ENCODE measurements around the gene USP16. TPM values are rescaled to one million over a fixed set of nuclear protein-coding genes. Genes with fewer than 3 reads are reported as not detected.

The USP16 gene
- polyA plus RNA-seq, 2 of the 4 experiments (the other 2 are of a cell fraction) = 23.6 to 40.7 TPM

GRCh38 chr21:29064850-29065481 lies 40.5 kb downstream of the USP16 start:
- DNase-seq (ENCODE audit: low read depth in 1 of 2, low spot score in 1 of 2) = no peak
- ChIA-PET CTCF (no interaction called here), POLR2A (interaction anchor here (0.7 kb wide), 1 partner anchor 413 kb away, joined by 5 read pairs; no protein-coding TSS in a partner anchor)
- WGBS (ENCODE audit: missing lambda C conversion rate) = 97% methylated on average over 3 of the region's 3 CpGs
- Histone ChIP-seq H3K4me3 (no peak overlapping the region), H3K27ac (no peak overlapping the region), H3K9me3 (no peaks in the 10 kb centered on the region), H3K4me2 (no peak overlapping the region), H3K4me1 (no peaks in the 10 kb centered on the region)
- FAIRE-seq = no peak
- TF ChIP-seq TP53 (CRISPR knock-in tag; IDR thresholded peaks at IDR 0.05) (no peak), EP300 (IDR thresholded peaks at IDR 0.05) (no peak)
- no peak for ATAC-seq

- H3K9me3 ChIP-seq = no peaks in the 10 kb centered on the region
- DNase-seq (ENCODE audit: low read depth in 1 of 2, low spot score in 1 of 2) (peak in 1 of 2 experiments; percentile 7), FAIRE-seq (no peak), ATAC-seq (peak in 1 of 2 experiments; percentile 5; a peak in 3 of 6 replicates)
- ChIA-PET CTCF (no interaction called here), POLR2A (interaction anchor here (1.3 to 2.3 kb wide), 2 partner anchors 47 to 54 kb away, joined by 6 to 18 read pairs; partner anchors contain the start of genes RWDD2B and USP16)
- H3K4me2 ChIP-seq = peak overlapping the region; percentile 92
- WGBS (ENCODE audit: missing lambda C conversion rate) = under 1% methylated on average over 13 of the region's 13 CpGs
- H3K4me3 ChIP-seq = peak overlapping the region; percentile 74
- peaks cover 14% of the 10 kb centered on the region for H3K4me1 ChIP-seq
- TF ChIP-seq SREBF2 (IDR thresholded peaks at IDR 0.05) (no peak), ZFP36 (IDR thresholded peaks at IDR 0.05; ENCODE audit: borderline replicate concordance, partially characterized antibody) (no peak), ZNF302 (CRISPR knock-in tag; IDR thresholded peaks at IDR 0.05) (no peak), CEBPB (IDR thresholded peaks at IDR 0.05) (no peak), EHMT2 (IDR thresholded peaks at IDR 0.05; ENCODE audit: low read depth) (no peak), CBX2 (IDR thresholded peaks at IDR 0.05; ENCODE audit: borderline replicate concordance, low read depth) (no peak), BHLHE40 (IDR thresholded peaks at IDR 0.05; ENCODE audit: low read depth, low read length) (no peak), CHD2 (IDR thresholded peaks at IDR 0.05; ENCODE audit: low read length, partially characterized antibody) (no peak), MYC (IDR thresholded peaks at IDR 0.05; ENCODE audit: borderline replicate concordance, low read length) (no peak), TP53 (CRISPR knock-in tag; IDR thresholded peaks at IDR 0.05) (no peak), PHF8 (IDR thresholded peaks at IDR 0.05; ENCODE audit: borderline replicate concordance, low read depth) (no peak), E2F6 (IDR thresholded peaks at IDR 0.05; ENCODE audit: borderline replicate concordance, low read depth) (no peak), MAFK (IDR thresholded peaks at IDR 0.05; ENCODE audit: partially characterized antibody) (no peak)
- peak overlapping the region; percentile 89 to 95 for H3K27ac ChIP-seq
Measured at GRCh38 chr21:29072873-29073221, 48.4 kb downstream of the USP16 start.

GRCh38 chr21:29073222-29074006 lies 48.9 kb downstream of the USP16 start, which contains the start of gene CCT8:
Gene CCT8 (minus strand): TSS chr21:29073648. CDS start chr21:29073590, 58 bp downstream.
- peak; percentile 58 to 98 for DNase-seq (ENCODE audit: low read depth in 1 of 2, low spot score in 1 of 2)
- Histone ChIP-seq H3K4me2 (peak within 1 kb of the TSS; percentile 92), H3K9me3 (no peaks in the 10 kb centered on the region), H3K27ac (peak within 1 kb of the TSS; percentile 89 to 95), H3K4me3 (peak within 1 kb of the TSS; percentile 74), H3K4me1 (peaks cover 14% of the 10 kb centered on the region)
- peak; percentile 92 to 94 for ATAC-seq
- ChIA-PET CTCF (no interaction called here), POLR2A (interaction anchor here (0.5 to 2.3 kb wide), 9 partner anchors 12 to 266 kb away, joined by 3 to 18 read pairs (median 4); partner anchors contain the start of genes LTN1, RWDD2B and USP16)
- under 1% methylated on average over 41 of the region's 62 CpGs for WGBS (ENCODE audit: missing lambda C conversion rate)
- FAIRE-seq = no peak
- TF ChIP-seq KDM5A (IDR thresholded peaks at IDR 0.05) (peak; percentile 50), HDAC2 (IDR thresholded peaks at IDR 0.05) (no peak), NPAS2 (CRISPR knock-in tag; IDR thresholded peaks at IDR 0.05; ENCODE audit: borderline replicate concordance) (no peak), MYC (IDR thresholded peaks at IDR 0.05; ENCODE audit: borderline replicate concordance, low read length) (peak; percentile 79), MAX (IDR thresholded peaks at IDR 0.05) (peak; percentile 82; the same call in 1 of the 2 replicates), JUN (IDR thresholded peaks at IDR 0.05) (peak; percentile 59 to 74; a peak in 4 of 5 replicates), PBX3 (IDR thresholded peaks at IDR 0.05) (no peak), CHD2 (IDR thresholded peaks at IDR 0.05; ENCODE audit: low read length, partially characterized antibody) (peak; percentile 94), PHF8 (IDR thresholded peaks at IDR 0.05; ENCODE audit: borderline replicate concordance, low read depth) (peak; percentile 43; the same call in 1 of the 2 replicates), MAZ (IDR thresholded peaks at IDR 0.05; ENCODE audit: borderline replicate concordance, low read depth, low read length) (0 out of 2 replicates have a peak, but pooled peaks have one; percentile 3), BCL3 (IDR thresholded peaks at IDR 0.05) (peak; percentile 62; the same call in 1 of the 3 replicates), GATA3 (IDR thresholded peaks at IDR 0.05; ENCODE audit: borderline replicate concordance) (peak; percentile 70), EHMT2 (IDR thresholded peaks at IDR 0.05; ENCODE audit: low read depth) (no peak), POLR2A (IDR thresholded peaks at IDR 0.05; ENCODE audit: low read length) (peak; percentile 79), E2F6 (IDR thresholded peaks at IDR 0.05; ENCODE audit: borderline replicate concordance, low read depth) (peak; percentile 62; the same call in 1 of the 2 replicates)
